ENCODE data around the gene PRX. TPM values are rescaled to one million over a fixed set of nuclear protein-coding genes. Genes with fewer than 3 reads are reported as not detected.

The PRX gene
- total and polyA plus RNA-seq, 7 donors = 1.4 to 3.3 (median 2.1) TPM

DNA sequence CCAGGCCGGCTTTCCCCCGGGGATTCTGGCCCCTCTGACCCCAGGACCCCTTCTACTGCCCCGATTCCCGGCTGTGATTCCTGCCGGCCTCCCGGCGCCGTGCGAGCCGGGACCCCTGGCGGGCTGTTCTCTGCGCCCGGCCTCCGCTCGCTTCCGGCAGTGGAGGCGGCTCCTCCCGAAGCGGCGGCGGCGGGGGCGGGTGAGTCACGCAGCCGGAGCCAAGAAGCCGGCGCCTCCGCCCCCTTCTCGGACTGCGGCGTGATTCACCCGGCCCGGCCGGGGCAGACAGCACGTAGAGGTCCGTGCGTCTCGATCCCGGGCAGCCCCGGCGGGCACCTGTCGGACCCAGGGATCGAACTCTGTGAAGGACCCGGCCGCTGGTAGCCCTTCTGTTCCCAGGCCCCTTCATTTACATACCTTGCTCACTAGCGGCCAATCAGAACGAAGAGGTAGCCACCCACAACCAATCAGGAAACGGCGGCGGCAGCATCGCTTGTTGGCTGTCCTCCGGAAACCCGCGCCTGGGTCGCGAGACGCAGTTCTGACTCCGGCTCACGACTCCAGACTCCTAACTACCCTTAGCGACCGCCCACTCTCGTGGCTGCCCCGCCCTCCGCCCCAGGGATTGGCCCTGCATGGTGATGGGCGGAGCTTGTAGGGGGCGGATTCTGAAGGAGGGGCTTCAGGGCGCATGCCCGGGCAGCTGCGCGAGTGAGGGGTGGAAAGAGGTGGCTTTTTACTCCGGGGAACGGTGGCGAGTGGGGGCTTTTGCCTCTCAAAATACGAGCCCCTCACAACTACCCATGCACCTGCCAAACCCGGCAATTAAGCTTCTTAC, 12.5 kb upstream of the PRX start, which contains the start of gene SERTAD1:
Gene SERTAD1 (minus strand): TSS at position 543 of the 838 bp plus-strand sequence. CDS start 2,446 bp downstream, outside the sequence.
- Histone ChIP-seq H3K4me1 (peaks cover 29% of the 10 kb centered on the region), H3K27ac (peak within 1 kb of the TSS; percentile 99), H3K4me3 (peak within 1 kb of the TSS; percentile 88), H3K36me3 (ENCODE audit: insufficient read depth in 1 of 2, low read depth in 1 of 2) (peaks cover 0 to 21% of the 10 kb centered on the region in 2 donors), H3K27me3 (ENCODE audit: insufficient read depth in 3 of 3, low read length in 2 of 3) (no peaks in the 10 kb centered on the region), H3K9me3 (no peaks in the 10 kb centered on the region)
- intact Hi-C loops (cut with DNase I) = no loop called here
- WGBS, 3 donors = 0 to 1% (median 0%) methylated on average over 69 to 75 of the region's 75 CpGs
- TF ChIP-seq, protein P1, sequence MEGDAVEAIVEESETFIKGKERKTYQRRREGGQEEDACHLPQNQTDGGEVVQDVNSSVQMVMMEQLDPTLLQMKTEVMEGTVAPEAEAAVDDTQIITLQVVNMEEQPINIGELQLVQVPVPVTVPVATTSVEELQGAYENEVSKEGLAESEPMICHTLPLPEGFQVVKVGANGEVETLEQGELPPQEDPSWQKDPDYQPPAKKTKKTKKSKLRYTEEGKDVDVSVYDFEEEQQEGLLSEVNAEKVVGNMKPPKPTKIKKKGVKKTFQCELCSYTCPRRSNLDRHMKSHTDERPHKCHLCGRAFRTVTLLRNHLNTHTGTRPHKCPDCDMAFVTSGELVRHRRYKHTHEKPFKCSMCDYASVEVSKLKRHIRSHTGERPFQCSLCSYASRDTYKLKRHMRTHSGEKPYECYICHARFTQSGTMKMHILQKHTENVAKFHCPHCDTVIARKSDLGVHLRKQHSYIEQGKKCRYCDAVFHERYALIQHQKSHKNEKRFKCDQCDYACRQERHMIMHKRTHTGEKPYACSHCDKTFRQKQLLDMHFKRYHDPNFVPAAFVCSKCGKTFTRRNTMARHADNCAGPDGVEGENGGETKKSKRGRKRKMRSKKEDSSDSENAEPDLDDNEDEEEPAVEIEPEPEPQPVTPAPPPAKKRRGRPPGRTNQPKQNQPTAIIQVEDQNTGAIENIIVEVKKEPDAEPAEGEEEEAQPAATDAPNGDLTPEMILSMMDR (IDR thresholded peaks at IDR 0.05) = peak; percentile 71
- peak; percentile 99 to 100 for DNase-seq
- ATAC-seq = peak; percentile 85 to 88 (median 86)

DNA sequence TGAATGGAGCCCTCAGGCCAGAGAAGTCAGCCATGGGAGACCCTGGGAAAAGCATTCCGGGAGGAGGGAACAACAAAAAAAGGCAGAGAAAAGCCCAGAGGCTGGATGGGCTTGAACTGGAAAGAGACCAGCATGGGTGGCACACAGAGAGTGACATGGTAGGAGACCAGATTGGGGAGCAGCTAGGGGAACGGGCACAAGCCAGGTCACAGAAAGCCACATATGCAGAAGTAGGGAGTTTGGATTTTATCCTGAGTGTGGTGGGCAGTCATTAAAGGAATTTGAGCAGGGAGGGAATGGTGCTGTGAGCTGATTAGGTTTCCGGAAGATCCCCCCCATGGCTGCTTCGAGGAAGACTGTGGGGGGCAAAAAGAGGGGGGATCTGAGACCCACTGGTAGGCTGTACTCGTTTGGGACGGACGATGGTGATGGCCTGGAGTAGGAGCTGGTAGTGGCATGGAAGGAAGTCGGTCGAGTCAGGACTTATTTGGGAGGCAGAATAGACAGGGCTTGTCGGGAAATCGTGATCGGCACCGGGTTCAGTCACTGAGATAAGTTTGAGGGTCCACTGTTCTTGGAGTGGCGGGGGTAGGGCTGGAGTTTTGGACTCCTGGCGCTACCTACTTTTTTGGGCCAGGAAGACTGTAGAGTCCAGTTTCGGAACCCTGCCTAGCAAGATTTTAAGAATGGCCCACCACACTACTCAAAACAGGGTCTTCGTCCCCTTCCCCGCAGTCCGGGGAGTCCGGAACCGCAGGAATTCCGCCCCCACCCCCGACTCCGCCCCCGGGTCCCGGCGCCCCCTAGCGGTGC, 11.7 kb upstream of the PRX start:
- intact Hi-C loops (cut with DNase I) = loop anchor here in 1 of 2 donors (1.0 kb wide), 1 partner anchor 18 kb away; no protein-coding TSS in a partner anchor
- no peaks in the 10 kb centered on the region for H3K27me3 ChIP-seq (ENCODE audit: insufficient read depth in 3 of 3, low read length in 2 of 3)
- no peak for ATAC-seq
- WGBS, 3 donors = 0 to 2% (median 1%) methylated on average over 27 to 28 of the region's 28 CpGs
- DNase-seq = no peak
- TF ChIP-seq, protein P1 (IDR thresholded peaks at IDR 0.05) = no peak
- H3K27ac ChIP-seq = peak overlapping the region; percentile 99
- H3K36me3 ChIP-seq (ENCODE audit: insufficient read depth in 1 of 2, low read depth in 1 of 2) = peaks cover 0 to 21% of the 10 kb centered on the region in 2 donors
- H3K4me3 ChIP-seq = peak overlapping the region; percentile 88
- no peaks in the 10 kb centered on the region for H3K9me3 ChIP-seq
- H3K4me1 ChIP-seq = peaks cover 29% of the 10 kb centered on the region

DNA sequence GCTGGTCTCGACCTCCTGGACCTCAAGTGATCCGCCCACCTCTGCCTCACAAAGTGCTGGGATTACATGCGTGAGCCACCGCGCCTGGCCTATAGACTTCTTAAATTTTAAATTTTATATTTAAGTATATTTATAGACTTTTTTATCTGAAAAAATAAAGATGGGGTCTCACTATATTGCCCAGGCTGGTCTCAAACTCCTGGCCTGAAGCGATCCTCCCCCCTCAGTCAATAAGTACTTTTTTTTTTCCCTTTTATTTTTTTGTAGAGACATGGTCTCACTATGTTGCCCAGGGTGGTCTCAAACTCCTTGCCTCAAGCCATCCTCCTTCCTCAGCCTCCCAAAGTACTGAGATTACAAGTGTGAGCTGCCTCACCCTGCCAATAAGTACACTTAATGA, 10.8 kb upstream of the PRX start:
- Histone ChIP-seq H3K4me3 (peak overlapping the region; percentile 88), H3K9me3 (no peaks in the 10 kb centered on the region), H3K27me3 (ENCODE audit: insufficient read depth in 3 of 3, low read length in 2 of 3) (no peaks in the 10 kb centered on the region), H3K27ac (peak overlapping the region; percentile 99), H3K4me1 (peaks cover 29% of the 10 kb centered on the region), H3K36me3 (ENCODE audit: insufficient read depth in 1 of 2, low read depth in 1 of 2) (peaks cover 0 to 21% of the 10 kb centered on the region in 2 donors)
- WGBS, 3 donors = 90 to 95% (median 90%) methylated on average over 6 of the region's 6 CpGs
- ATAC-seq = no peak
- intact Hi-C loops (cut with DNase I) = loop anchor here in 1 of 2 donors (1.0 kb wide), 1 partner anchor 19 kb away; no protein-coding TSS in a partner anchor
- no peak for DNase-seq
- TF ChIP-seq, protein P1 (IDR thresholded peaks at IDR 0.05) = no peak

DNA sequence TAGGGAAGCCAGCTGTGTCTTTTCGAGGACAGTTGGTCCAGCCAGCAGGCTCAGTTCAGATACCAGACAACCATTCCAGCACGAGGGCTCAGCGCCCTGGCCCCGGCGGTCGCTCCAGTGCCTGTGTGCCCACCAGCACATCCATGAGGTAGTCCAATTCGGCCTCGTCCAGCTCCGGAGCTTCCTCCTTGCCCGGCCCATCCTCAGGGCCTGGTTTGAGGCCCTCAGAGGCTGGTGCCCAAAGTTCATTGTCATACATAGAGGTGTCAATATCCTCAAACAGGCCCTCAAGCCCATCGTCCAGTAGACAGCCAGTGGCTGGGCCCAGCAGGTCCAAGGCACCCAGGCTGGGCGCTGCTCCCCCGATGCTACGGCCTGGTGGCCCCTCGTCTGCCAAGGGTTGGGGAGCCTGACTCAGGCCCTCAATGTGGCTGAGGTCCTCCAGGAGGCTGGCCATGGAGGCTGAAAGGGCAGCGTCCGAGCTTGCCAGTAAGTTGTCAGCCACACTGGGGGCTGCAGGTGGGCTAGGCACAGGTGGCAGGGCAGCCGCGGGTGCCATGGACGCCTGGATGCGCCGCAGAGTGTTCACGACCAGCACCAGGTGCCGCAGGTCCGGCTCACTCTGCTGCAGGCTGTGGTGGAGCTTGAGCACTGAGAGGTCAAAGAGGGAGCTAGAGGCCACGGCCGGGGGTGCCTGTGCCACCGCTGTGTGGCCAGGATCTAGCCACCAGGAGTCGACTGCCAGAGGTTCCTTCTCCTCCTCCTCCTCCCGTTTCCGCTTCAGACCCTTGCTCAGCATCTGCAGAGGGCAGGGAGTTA, 9.8 kb upstream of the PRX start:
- WGBS, 3 donors = 73 to 82% (median 76%) methylated on average over 29 to 31 of the region's 31 CpGs
- H3K27me3 ChIP-seq (ENCODE audit: insufficient read depth in 3 of 3, low read length in 2 of 3) = no peaks in the 10 kb centered on the region
- TF ChIP-seq, protein P1 (IDR thresholded peaks at IDR 0.05) = no peak
- intact Hi-C loops (cut with DNase I) = no loop called here
- H3K9me3 ChIP-seq = no peaks in the 10 kb centered on the region
- peak overlapping the region; percentile 99 for H3K27ac ChIP-seq
- peak overlapping the region; percentile 88 for H3K4me3 ChIP-seq
- DNase-seq (no peak), ATAC-seq (no peak)
- peaks cover 29% of the 10 kb centered on the region for H3K4me1 ChIP-seq
- peaks cover 0 to 21% of the 10 kb centered on the region in 2 donors for H3K36me3 ChIP-seq (ENCODE audit: insufficient read depth in 1 of 2, low read depth in 1 of 2)
